ENCODE data around the gene GPX3.

GRCh38 chr5:151038412-151038745 lies 18.0 kb downstream of the GPX3 start:
- TF ChIP-seq TAF1 (IDR thresholded peaks at IDR 0.05; ENCODE audit: borderline replicate concordance, insufficient read depth, low read length) (no peak), POLR2AphosphoS5 (IDR thresholded peaks at IDR 0.05; ENCODE audit: low read depth, low read length) (no peak), FOXP2 (optimal IDR thresholded peaks at IDR 0.05; ENCODE audit: borderline replicate concordance, extremely low read depth, extremely low read length, insufficient read depth) (no peak)
- TF ChIP-seq, protein P1, sequence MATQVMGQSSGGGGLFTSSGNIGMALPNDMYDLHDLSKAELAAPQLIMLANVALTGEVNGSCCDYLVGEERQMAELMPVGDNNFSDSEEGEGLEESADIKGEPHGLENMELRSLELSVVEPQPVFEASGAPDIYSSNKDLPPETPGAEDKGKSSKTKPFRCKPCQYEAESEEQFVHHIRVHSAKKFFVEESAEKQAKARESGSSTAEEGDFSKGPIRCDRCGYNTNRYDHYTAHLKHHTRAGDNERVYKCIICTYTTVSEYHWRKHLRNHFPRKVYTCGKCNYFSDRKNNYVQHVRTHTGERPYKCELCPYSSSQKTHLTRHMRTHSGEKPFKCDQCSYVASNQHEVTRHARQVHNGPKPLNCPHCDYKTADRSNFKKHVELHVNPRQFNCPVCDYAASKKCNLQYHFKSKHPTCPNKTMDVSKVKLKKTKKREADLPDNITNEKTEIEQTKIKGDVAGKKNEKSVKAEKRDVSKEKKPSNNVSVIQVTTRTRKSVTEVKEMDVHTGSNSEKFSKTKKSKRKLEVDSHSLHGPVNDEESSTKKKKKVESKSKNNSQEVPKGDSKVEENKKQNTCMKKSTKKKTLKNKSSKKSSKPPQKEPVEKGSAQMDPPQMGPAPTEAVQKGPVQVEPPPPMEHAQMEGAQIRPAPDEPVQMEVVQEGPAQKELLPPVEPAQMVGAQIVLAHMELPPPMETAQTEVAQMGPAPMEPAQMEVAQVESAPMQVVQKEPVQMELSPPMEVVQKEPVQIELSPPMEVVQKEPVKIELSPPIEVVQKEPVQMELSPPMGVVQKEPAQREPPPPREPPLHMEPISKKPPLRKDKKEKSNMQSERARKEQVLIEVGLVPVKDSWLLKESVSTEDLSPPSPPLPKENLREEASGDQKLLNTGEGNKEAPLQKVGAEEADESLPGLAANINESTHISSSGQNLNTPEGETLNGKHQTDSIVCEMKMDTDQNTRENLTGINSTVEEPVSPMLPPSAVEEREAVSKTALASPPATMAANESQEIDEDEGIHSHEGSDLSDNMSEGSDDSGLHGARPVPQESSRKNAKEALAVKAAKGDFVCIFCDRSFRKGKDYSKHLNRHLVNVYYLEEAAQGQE (IDR thresholded peaks at IDR 0.05; ENCODE audit: insufficient read depth in 1 of 2, low read depth in 2 of 2, low read length in 2 of 2), result no peak

Measured in PFSK-1 (cell line).